GM12874 (cell line): ENCODE results near the gene MYO3B.

Experiments
- CTCF ChIP-seq: IDR thresholded peaks from 2 replicates; pipeline ENCODE4 v1.5.1; 2011; ENCODE audit warnings: low read depth, mild to moderate bottlenecking, control low read depth, low read length, moderate library complexity; ENCODE audit not compliant: insufficient read depth

Gene MYO3B

GRCh38 chr2:170189757-170190156, 11.8 kb downstream of the MYO3B start:
- no peak for TF ChIP-seq CTCF

DNA sequence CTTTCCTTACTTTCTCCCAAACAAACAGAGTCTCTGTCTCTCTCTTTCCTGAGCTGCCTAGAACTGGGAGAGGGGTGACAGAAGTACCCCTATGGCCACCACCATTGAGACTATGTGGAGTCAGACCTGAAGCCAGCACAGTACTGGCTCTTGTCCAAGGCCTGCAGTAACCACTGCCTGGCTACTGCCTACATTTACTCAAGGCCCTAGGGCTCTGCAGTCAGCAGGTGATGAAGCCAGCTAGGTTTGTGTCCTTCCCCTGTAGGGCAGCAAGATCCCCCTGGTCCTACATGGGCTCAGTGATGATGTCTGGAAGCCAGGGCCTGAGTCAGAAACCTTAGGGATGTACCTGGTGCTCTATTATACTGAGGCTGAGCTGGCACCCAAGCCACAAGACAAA, 12.2 kb downstream of the MYO3B start:
- TF ChIP-seq CTCF: no peak

DNA sequence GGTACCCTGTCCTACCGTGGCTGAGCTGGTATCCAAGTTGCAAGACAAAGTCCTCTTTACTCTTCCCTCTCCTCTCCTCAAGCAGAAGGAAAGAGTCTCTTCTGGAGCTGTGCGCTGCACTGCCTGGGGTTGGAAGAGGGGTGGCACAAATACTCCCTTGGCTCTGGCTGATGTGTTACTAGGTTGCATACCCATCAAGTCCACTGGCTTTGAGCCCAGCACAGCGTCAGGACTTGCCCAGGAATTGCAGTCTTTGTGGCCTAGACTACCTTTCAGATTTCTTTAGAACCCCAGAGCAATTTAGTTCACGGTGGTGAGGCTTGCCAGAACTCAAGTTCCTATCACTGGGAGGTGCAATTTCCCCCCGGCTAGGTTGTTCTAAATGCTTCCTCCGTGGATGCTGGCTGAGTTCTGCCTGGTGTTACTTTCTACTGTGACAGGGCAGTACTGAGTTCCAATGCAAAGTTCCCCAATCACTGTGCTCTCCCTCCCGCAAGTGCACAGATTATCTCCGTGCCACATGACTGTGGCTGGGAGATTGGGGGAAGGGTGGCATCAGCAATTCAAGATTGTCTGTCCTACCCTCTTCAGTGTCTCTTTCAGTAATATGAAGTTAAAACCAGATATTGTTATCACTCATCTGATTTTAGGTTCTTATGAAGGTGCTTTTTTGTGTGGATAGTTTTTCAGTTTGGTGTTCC, 13.4 kb downstream of the MYO3B start:
- no peak for TF ChIP-seq CTCF

DNA sequence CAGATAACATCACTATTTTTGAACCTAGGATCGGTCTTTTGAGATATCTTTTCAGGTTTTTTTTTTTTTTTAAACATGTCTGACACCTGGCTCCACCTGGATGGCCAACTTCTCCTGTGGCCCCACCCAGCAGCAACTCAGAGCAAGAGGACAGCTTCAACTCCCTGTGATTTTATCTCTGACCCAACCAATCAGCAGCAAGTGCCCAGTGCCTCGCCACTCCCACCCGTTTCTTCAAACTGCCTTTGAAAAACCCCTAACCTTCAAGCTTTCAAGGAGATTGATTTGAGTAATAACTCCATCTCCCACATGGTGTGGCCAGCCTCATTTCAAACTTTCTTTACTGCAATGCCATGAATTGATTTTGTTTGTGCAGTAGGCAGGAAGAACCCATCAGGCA, 19.0 kb downstream of the MYO3B start:
- TF ChIP-seq CTCF: no peak

GRCh38 chr2:170201275-170201674, 23.3 kb downstream of the MYO3B start:
- no peak for TF ChIP-seq CTCF

DNA sequence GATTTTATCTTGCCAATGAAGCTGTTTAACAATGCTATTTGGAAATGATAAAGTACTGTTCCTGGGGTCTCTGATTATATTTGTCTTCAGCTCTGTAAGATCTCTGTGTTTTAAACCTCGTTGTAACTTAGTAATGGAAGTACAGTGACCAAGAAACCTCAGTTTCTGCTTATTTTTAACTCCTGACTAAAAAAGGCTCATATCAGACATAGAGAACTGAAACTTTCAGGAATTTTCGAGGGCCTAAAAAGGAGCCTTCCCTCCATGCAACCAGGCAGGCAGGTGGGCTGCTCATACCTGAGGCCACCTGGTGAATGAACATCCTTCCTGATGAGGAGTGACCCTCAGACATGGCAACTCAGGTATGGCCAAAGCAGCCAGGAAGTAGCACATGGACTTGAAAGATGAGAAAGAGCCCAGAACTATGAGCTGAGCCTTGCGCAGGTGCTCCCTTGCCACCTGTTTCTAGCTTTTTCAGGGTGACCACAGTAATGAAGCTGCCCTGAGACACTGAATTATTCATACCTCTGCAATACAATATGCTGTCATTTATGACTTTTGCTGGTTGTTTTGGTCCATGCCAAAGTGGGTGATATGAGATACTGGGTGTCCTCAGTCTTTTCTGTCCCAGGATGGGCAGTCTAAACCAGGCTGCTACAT, 23.9 kb downstream of the MYO3B start:
- no peak for TF ChIP-seq CTCF

GRCh38 chr2:170202437-170202836, 24.5 kb downstream of the MYO3B start:
- no peak for TF ChIP-seq CTCF
